Hepatocyte (in vitro differentiated cells): ENCODE data around the gene TXN.
"Not testable (repeated sequence)": the region's sequence is repeated elsewhere in the genome, so short reads cannot be mapped to it uniquely, and the experiment has no call there.

Experiments
- EZH2 ChIP-seq: fragments of 200-600 bp; sonication (generic); IDR thresholded peaks from 2 replicates; pipeline ENCODE4 v1.6.1; 2016; ENCODE audit warnings: antibody characterized with exemption, mild to moderate bottlenecking, borderline replicate concordance
- TF ChIP-seq, protein P1 (sequence below): fragments of 200-600 bp; sonication (generic); IDR thresholded peaks from 2 replicates; pipeline ENCODE4 v1.5.1; 2016; ENCODE audit warnings: antibody characterized with exemption, mild to moderate bottlenecking; ENCODE audit not compliant: poor library complexity

DNA sequence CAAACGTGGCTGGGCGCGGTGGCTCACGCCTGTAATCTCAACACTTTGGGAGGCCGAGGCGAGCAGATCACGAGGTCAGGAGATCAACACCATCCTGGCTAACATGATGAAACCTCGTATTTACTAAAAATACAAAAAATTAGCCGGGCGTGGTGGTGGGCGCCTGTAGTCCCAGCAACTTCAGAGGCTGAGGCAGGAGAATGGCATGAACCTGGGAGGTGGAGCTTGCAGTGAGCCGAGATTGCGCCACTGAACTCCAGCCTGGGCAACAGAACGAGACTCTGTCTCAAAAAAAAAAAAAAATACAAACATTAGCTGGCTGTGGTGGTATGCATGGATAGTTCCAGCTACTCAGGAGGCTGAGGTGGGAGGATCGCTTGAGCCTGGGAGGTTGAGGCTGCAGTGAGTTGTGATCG, 60.2 kb downstream of the TXN start:
- TF ChIP-seq, protein P1, sequence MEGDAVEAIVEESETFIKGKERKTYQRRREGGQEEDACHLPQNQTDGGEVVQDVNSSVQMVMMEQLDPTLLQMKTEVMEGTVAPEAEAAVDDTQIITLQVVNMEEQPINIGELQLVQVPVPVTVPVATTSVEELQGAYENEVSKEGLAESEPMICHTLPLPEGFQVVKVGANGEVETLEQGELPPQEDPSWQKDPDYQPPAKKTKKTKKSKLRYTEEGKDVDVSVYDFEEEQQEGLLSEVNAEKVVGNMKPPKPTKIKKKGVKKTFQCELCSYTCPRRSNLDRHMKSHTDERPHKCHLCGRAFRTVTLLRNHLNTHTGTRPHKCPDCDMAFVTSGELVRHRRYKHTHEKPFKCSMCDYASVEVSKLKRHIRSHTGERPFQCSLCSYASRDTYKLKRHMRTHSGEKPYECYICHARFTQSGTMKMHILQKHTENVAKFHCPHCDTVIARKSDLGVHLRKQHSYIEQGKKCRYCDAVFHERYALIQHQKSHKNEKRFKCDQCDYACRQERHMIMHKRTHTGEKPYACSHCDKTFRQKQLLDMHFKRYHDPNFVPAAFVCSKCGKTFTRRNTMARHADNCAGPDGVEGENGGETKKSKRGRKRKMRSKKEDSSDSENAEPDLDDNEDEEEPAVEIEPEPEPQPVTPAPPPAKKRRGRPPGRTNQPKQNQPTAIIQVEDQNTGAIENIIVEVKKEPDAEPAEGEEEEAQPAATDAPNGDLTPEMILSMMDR = not testable (repeated sequence)
- TF ChIP-seq EZH2 = not testable (repeated sequence)
